Measurements from ENCODE around the gene RNFT2. TPM values are rescaled to one million over a fixed set of nuclear protein-coding genes. Genes with fewer than 3 reads are reported as not detected.
"Not testable (repeated sequence)": the region's sequence is repeated elsewhere in the genome, so short reads cannot be mapped to it uniquely, and the experiment has no call there.

Gene RNFT2
- total RNA-seq, 4 donors from 2014 or later: 0.26 to 0.38 TPM; not detected in 2

DNA sequence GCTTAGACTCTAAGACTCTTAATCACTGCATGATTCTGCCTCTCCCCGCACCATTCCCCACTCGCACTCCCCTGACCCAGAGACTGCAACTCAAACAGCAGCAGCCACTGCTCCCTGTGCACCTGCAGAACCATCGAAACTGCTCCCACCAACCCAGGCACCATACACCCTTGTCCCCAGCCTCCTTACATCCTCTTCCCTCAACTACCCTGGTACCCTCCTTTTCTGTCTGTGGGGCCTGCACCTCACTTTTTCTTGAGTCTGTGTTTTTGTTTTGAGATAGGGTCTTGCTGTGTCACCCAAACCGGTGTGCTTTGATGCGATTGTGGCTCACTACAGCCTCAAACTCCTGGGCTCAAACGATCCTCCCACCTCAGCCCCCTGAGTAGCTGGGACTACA, 69.4 kb downstream of the RNFT2 start:
- intact Hi-C loops (cut with DNase I): no loop called here
- TF ChIP-seq, protein P1, sequence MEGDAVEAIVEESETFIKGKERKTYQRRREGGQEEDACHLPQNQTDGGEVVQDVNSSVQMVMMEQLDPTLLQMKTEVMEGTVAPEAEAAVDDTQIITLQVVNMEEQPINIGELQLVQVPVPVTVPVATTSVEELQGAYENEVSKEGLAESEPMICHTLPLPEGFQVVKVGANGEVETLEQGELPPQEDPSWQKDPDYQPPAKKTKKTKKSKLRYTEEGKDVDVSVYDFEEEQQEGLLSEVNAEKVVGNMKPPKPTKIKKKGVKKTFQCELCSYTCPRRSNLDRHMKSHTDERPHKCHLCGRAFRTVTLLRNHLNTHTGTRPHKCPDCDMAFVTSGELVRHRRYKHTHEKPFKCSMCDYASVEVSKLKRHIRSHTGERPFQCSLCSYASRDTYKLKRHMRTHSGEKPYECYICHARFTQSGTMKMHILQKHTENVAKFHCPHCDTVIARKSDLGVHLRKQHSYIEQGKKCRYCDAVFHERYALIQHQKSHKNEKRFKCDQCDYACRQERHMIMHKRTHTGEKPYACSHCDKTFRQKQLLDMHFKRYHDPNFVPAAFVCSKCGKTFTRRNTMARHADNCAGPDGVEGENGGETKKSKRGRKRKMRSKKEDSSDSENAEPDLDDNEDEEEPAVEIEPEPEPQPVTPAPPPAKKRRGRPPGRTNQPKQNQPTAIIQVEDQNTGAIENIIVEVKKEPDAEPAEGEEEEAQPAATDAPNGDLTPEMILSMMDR (IDR thresholded peaks at IDR 0.05): no peak
- TF ChIP-seq POLR2A (IDR thresholded peaks at IDR 0.05): no peak
- Histone ChIP-seq H3K4me1 (no peaks in the 10 kb centered on the region), H3K27ac (no peak overlapping the region), H3K27me3 (peaks cover 0 to 9% (median 0%) of the 10 kb centered on the region in 4 donors), H3K9me3 (no peaks in the 10 kb centered on the region), H3K4me3 (no peak overlapping the region), H3K36me3 (no peaks in the 10 kb centered on the region)
- DNase-seq: no peak
- 86 to 87% methylated on average over 6 of the region's 6 CpGs for WGBS, 2 donors

GRCh38 chr12:116808113-116809105, 70.3 kb downstream of the RNFT2 start:
- intact Hi-C loops (cut with DNase I): no loop called here
- Histone ChIP-seq H3K4me3 (no peak overlapping the region), H3K36me3 (no peaks in the 10 kb centered on the region), H3K27ac (no peak overlapping the region), H3K9me3 (no peaks in the 10 kb centered on the region), H3K27me3 (peaks cover 0 to 9% (median 0%) of the 10 kb centered on the region in 4 donors), H3K4me1 (no peaks in the 10 kb centered on the region)
- 76 to 82% methylated on average over 10 to 18 of the region's 18 CpGs for WGBS, 2 donors
- TF ChIP-seq, protein P1 (IDR thresholded peaks at IDR 0.05): no peak
- no peak for TF ChIP-seq POLR2A (IDR thresholded peaks at IDR 0.05)
- DNase-seq: no peak

GRCh38 chr12:116812238-116812637, 74.1 kb downstream of the RNFT2 start:
- Histone ChIP-seq H3K4me3 (no peak overlapping the region), H3K36me3 (no peaks in the 10 kb centered on the region), H3K27me3 (peaks cover 0 to 9% (median 0%) of the 10 kb centered on the region in 4 donors), H3K4me1 (no peaks in the 10 kb centered on the region), H3K27ac (no peak overlapping the region), H3K9me3 (no peaks in the 10 kb centered on the region)
- intact Hi-C loops (cut with DNase I): loop anchor here (10.0 kb wide), 1 partner anchor 77 kb away; the partner anchor contains the start of genes RNFT2 and SPRING1
- no peak for DNase-seq
- TF ChIP-seq, protein P1 (IDR thresholded peaks at IDR 0.05): no peak
- TF ChIP-seq POLR2A (IDR thresholded peaks at IDR 0.05): no peak
- WGBS, 2 donors: 80 to 86% methylated on average over 10 of the region's 10 CpGs

- H3K36me3 ChIP-seq: no peaks in the 10 kb centered on the region
- no peak overlapping the region for H3K27ac ChIP-seq
- 44 to 64% methylated on average over 7 of the region's 7 CpGs for WGBS, 2 donors
- H3K9me3 ChIP-seq: no peaks in the 10 kb centered on the region
- H3K4me1 ChIP-seq: peaks cover 0 to 6% (median 4%) of the 10 kb centered on the region in 3 donors
- TF ChIP-seq, protein P1 (IDR thresholded peaks at IDR 0.05): no peak
- no peak for TF ChIP-seq POLR2A (IDR thresholded peaks at IDR 0.05)
- peaks cover 0 to 9% (median 0%) of the 10 kb centered on the region in 4 donors for H3K27me3 ChIP-seq
- DNase-seq: no peak
- intact Hi-C loops (cut with DNase I): loop anchor here (10.0 kb wide), 1 partner anchor 79 kb away; the partner anchor contains the start of genes RNFT2 and SPRING1
- H3K4me3 ChIP-seq: no peak overlapping the region
These were observed 75.3 kb downstream of the RNFT2 start for GRCh38 chr12:116813271-116814041.

DNA sequence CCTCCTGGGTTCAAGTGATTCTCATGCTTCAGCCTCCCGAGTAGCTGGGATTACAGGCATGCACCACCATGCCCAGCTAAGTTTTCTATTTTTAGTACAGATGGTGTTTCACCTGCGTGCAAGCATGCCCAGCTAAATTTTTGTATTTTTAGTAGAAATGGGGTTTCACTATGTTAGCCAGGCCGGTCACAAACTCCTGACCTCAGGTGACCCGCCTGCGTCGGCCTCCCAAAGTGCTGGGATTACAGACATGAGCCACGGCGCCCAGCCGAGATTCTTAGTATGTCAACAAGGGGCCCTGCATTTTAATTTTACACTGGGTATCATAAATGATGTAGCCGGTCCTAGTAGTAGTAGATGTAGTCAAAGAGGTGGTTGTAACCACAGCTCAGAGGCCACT, 76.7 kb downstream of the RNFT2 start:
- not testable (repeated sequence) for H3K4me3 ChIP-seq, DNase-seq, H3K27me3 ChIP-seq, H3K36me3 ChIP-seq, H3K9me3 ChIP-seq, H3K27ac ChIP-seq
- intact Hi-C loops (cut with DNase I): loop anchor here (10.0 kb wide), 1 partner anchor 80 kb away; the partner anchor contains the start of genes RNFT2 and SPRING1
- whole genome bisulfite sequencing, 2 donors: 80 to 82% methylated on average over 10 of the region's 10 CpGs
- peaks cover 0 to 15% (median 8%) of the 10 kb centered on the region in 3 donors for H3K4me1 ChIP-seq

Data from esophagus squamous epithelium (tissue), 5 donors.